Activated CD8-positive, alpha-beta memory T cell treated with anti-CD3 and anti-CD28 coated beads, Interleukin-2, amount 50 U/mL, for 24 hours (primary cell): ENCODE measurements around the gene TP53AIP1.
"Not testable (repeated sequence)": the region's sequence is repeated elsewhere in the genome, so short reads cannot be mapped to it uniquely, and the experiment has no call there.

Experiments used
- DNase-seq: peaks from one replicate; pipeline ENCODE4 v3.0.0-alpha.2; 2020; ENCODE audit errors: extremely low read depth

The TP53AIP1 gene

GRCh38 chr11:128926000-128926399 lies 16.7 kb downstream of the TP53AIP1 start:
- DNase-seq: no peak

GRCh38 chr11:128925250-128925600 lies 17.4 kb downstream of the TP53AIP1 start:
- DNase-seq: no peak

GRCh38 chr11:128924510-128925249 lies 18.0 kb downstream of the TP53AIP1 start:
- DNase-seq: no peak

- DNase-seq: no peak
These were observed 18.6 kb downstream of the TP53AIP1 start for GRCh38 chr11:128924104-128924503.

- no peak for DNase-seq
These were observed 20.9 kb downstream of the TP53AIP1 start for GRCh38 chr11:128921793-128922192.

- no peak for DNase-seq
These were observed 22.0 kb downstream of the TP53AIP1 start for GRCh38 chr11:128920666-128921065.

GRCh38 chr11:128919635-128920034 lies 23.0 kb downstream of the TP53AIP1 start:
- not testable (repeated sequence) for DNase-seq

- DNase-seq: no peak
These were observed 23.5 kb downstream of the TP53AIP1 start for GRCh38 chr11:128919216-128919615.

GRCh38 chr11:128917144-128917724 lies 25.4 kb downstream of the TP53AIP1 start:
- DNase-seq: no peak

- no peak for DNase-seq
These were observed 26.0 kb downstream of the TP53AIP1 start for GRCh38 chr11:128916681-128917080.

GRCh38 chr11:128916037-128916572 lies 26.6 kb downstream of the TP53AIP1 start:
- no peak for DNase-seq

GRCh38 chr11:128915149-128915521 lies 27.5 kb downstream of the TP53AIP1 start:
- no peak for DNase-seq

- DNase-seq: no peak
These were observed 28.2 kb downstream of the TP53AIP1 start for GRCh38 chr11:128914216-128915148.

- DNase-seq: no peak
These were observed 28.9 kb downstream of the TP53AIP1 start for GRCh38 chr11:128913806-128914205.

GRCh38 chr11:128911701-128912100 lies 31.0 kb downstream of the TP53AIP1 start:
- no peak for DNase-seq

- DNase-seq: no peak
These were observed 31.4 kb downstream of the TP53AIP1 start for GRCh38 chr11:128911239-128911638.

GRCh38 chr11:128910576-128910975 lies 32.1 kb downstream of the TP53AIP1 start:
- DNase-seq: no peak

- DNase-seq: no peak
These were observed 33.1 kb downstream of the TP53AIP1 start for GRCh38 chr11:128909438-128910125.

GRCh38 chr11:128908391-128909246 lies 34.1 kb downstream of the TP53AIP1 start:
- DNase-seq: no peak

GRCh38 chr11:128907585-128907984 lies 35.1 kb downstream of the TP53AIP1 start:
- DNase-seq: no peak
